Hippocampal formation (tissue), 2 donors: Measurements from ENCODE around the gene MORN4.
A peak's percentile ranks its signal among the peaks of the same experiment; 100 is the strongest.
"Not testable (repeated sequence)": the region's sequence is repeated elsewhere in the genome, so short reads cannot be mapped to it uniquely, and the experiment has no call there.

Experiments
- DNase-seq, 2 donors: peaks; one replicate each; lab custom pipeline; 2025; lab: John Stamatoyannopoulos, UW

The MORN4 gene

DNA sequence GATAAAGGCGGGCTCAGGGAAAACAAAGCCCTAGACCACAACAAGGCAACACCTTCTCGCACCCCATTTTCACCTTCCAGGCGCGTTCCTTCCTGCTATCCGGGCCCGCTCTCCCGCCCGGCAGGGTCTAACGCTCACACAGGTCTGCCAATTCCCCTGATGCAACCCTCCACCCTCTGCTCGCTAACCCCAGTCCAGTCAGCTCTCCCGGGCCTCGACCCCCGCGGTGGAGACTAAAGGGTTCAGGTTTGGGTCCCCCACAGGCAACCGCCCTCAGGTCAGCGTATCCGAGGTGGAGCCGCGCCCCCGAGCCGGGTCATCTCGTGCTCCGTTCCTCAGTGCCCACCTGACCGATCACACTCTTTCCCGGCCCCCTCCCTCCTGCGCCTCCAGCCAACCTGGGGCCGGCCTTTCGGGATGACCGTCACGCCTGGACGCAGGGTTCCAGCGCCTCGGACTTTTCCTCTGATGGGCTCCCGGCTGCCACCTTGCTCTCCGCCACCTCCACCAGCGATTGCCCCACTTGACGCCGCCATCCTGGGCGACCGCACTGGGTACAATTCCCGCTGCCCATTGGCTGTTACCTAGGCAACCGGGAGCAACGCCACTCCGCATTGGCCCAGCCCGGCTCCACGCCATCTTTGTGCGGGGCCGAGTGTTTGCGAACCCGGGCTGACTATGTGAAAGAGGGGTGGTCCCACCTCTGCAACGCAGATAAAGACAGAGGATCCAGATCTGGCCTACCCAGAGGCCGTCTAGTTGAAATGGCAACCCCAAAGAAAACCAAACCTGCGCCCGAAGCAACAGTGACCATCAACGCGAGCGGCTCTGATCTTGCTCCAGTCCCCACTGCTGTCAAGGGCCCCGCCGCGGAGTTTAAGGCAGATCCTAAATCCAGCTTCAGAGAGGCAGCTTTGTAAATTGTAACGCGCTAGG, at the start of gene MORN4:
TSS of gene MORN4 (minus strand) at position 552 of the 936 bp plus-strand sequence. CDS start 13,847 bp downstream, outside the sequence.
- DNase-seq: peak; percentile 89 to 93

DNA sequence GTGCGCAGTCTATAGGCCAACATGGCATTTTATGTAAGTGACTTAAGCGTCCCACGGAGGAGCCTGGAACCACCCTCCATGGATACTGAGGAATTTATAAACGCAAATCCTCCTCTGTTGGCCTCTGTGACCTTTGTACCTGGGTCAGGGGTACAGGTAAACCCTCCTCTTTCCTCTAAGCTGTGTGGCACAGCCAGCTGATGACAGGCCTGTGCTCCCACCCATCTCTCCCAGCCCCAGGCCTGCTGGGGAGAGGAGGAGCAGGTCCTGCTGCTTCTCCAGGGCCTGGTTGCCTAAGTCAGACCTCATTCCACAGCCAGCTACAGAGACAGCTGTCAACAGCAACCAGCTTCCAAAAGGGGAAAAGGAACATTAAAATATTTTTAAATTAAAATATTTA, 48.7 kb upstream of the MORN4 start:
- no peak for DNase-seq

DNA sequence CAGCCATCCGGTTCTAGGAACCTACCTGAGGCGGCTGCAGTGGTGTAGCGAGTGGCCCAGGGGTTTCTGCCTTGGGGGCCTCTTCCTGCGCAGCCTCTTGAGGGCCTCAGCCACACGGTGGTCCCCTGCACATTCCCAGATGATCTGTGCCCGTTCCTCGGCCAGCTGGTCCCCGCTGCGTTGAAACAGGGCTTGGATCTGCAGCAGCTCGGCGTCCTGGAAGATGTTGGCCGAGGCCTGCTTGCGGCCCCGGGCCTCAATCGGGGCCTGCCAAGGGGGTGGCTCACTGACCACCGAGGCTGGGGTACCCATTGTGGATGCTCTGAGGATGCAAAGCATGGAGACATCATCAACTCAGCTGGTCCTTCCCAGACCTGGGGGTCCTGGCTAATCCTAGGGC, 46.3 kb upstream of the MORN4 start:
- DNase-seq: no peak

DNA sequence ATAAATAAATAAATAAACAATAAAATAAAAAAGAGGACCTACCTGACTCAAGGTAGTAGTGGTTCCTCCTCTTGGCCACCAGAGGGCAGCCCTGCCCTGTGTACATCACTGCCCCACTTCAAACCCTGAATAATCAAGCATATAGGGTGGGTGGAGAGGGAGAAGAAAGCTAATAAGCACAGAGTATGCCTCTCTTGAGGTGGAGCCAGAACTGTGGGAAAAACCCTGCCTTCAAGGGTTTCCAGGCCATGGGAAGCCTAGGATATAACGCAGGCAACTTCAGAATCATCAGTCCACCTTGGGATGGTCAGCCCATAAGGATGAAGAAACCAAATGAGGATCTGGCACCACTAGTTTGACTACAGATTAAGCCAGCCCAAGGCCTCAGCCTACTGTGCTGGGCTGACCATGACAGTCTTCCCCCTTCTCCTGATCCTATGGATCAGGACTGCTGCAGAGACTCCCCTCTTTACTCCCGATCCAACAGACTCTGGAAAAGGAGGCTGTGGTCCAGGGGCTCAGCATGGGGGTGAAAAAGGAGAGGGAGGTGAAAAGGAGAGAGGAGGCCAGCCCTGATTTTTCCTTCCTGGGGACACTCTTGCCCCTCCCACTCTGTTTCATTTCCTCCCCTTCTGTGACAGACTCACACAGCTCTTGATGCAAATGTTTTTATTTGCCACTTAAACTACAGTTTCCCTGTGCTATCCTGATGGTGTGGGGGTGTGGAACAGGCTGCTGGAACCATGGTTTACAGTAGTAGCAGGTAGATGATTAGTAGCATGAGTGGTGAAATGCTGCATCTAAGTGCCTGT, 43.7 kb upstream of the MORN4 start:
- DNase-seq: peak in 1 of 2 donors; percentile 9

DNA sequence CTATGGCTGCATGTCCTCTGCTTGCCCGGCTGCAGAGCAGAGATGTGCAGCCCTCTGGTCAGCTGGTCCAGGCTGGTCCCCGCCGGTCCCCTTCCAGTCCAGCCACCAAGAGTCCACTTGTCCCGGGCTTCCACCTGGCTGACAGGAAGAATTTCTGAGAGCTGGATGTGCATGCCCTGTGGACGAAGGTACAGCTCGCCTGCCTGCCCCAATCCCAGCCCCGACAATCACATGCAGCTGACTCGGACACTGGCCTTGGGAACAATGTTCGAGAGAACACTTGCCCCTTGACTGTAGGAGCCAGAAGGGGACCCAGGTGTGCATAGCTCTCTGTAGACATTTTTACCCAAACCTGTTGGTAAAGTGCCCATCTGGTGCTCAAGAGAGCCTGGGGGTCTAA, 41.9 kb upstream of the MORN4 start:
- no peak for DNase-seq

DNA sequence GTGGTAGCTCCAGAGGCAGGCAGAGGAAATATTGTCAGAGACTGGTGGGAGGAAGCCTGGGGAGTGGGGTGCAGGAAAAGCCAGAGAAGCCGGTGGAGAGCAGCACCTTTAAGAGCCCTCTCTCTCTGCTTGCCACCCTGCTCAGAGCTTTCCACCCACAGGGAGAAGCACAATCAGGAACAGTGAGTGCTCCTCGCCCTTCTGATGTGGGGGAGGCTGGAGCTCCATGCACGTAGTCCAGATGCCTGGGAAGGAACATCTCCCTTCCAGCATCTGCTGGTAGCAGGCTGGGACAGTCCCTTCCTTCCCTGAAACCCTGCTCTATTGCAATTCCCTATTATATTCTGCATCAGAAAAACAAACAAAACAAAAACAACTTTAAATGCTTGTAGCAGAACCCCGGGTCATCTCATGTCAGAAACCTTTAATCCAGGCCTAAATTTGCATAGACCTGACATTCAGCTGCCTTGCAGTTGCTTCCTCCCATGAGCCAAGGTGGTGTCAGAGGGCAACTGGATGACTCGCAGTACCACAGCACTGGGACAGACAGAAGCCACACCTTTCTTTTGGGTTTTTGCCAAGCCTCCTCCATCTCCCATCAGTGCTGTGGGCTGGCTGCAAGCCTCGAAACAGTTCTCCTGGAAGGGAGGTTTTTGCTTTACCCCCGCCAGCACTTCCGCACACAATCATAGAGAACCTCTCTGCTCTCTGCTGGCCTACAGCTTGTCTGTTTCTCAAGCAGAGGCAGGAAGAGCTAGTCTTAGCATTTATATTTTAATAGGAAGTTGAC, 40.6 kb upstream of the MORN4 start:
- DNase-seq: peak in 1 of 2 donors; percentile 15

DNA sequence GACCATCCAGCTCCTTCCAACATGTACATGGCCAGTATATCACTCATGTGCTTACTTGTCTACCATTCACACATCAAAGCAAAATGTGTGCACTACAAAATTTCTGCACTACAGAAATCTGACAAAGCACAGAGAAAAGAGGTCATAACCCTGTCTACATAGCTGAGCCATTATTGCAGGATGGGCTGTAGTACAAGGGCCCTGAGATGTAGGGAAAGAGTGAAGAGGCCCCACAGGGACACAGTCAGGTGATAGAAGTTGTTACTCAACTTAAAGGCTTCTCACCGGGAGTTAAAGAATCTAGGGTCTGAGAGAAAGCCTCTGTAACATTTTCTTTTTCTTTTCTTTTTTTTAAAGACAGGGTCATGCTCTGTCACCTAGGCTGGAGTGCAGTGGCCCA, 36.3 kb upstream of the MORN4 start:
- no peak for DNase-seq

DNA sequence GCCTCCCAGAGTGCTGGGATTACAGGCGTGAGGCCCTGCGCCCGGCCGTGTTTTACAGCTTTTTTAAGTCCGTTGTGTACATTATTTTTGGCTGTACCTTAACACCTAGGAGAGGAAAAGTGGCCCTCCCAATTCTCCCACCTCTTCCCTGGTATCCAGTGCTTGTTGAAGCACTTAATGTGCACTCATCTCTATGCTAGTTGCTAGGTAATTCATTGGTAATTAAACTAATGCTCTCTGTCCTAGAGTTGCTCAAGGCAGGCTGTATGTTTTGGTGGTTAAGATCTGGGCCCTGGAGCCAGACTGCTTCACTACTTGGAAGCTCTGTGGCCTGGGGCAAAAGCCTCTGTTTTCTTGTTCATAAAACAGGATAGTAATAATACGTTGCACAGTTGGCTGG, 34.2 kb upstream of the MORN4 start:
- DNase-seq: no peak

DNA sequence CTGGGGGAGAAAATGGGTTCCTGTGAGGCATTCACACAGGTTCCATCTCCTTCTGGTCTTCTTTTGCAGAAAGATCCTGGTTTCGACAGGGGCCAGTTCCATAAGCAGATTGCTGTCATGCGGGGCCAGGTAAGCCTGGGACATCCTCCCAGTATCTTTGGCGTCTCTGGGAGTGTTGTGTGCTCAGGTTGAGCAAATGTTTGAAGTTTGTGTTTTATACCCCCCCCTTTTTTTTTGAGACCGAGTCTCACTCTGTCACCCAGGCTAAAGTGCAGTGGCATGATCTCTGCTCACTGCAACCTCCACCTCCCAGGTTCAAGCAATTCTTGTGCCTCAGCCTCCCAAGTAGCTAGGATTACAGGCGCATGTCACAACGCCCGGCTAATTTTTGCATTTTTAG, 33.7 kb upstream of the MORN4 start:
- DNase-seq: no peak

DNA sequence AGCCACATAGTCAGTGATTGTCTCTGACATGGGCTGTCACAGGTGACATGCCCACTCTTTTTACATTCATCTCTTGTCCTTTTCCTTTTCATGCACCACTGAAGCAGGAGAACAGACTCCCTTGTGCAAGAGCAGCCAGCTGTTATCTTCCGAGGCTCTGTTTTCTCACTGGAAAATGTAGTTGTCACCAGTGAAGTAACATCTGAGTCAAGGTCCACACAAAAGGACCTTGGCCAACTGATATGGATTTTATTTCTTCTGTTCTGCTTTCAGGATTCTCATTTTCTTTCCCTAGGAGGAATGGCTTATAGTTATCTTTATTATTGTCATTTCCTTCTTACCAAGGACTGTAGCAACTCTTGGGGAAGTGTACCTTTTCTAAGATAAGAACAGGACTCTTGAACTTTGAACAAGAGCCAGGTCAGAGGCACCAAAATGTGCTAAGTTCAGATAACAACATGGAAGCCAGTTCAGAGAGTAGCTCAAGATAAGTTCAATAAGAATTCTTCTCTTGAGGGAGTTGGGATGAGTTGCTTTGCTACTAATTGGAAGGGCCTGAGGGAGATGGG, 31.1 kb upstream of the MORN4 start:
- no peak for DNase-seq

DNA sequence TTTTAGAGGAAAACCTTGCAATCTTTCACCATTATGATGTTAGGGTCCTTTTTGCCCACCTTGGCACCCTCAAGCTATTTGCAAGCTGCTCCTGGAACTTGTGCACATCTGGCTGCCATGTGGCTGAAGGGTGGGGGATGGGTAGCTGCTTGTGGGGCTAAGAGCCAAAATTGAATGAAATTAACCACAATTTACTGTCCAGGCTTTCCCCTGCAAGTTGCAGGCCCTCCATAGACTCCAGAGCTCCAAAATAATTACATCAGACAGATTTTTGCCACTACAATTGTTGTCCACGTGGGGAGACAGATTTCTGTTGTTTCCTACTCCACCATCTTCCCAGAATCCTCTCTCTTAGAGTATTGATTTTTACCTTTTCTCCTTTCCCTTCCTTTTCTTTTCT, 26.3 kb upstream of the MORN4 start:
- DNase-seq: no peak

DNA sequence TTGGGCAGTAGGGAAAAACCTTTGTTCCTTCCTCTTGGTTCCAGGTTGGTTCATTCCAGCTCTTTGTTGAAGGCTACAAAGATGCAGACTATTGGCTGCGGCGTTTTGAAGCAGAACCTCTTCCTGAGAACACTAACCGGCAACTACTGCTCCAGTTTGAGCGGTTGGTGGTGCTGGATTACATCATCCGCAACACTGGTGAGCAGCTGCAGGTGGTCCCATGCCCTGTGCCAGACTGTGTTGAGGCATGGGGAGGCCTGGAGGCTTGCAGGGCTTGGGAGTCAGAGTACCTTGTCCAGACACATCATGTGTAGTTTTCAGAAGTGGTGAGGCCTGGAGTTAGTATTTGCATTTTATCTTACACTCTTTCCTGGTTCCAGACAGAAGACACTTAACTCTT, 23.5 kb upstream of the MORN4 start:
- no peak for DNase-seq

DNA sequence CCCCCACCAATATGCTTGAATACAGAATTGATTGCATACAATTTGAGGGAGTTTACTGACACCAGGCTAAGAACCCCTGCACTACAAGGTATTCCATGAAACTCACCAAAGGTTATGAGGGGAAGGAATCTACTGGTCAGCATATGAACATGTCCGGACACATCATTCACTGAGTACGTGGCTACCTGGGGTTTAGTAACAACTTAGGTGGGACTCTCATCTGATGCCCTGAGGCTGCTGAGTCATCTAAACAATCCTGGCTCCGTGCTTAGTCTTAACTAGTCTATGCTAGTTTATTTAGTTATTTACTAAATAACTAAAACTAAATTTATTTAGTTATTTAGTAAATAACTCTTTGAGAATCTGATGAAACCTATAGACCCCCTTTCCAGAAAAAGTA, 18.5 kb upstream of the MORN4 start:
- no peak for DNase-seq

DNA sequence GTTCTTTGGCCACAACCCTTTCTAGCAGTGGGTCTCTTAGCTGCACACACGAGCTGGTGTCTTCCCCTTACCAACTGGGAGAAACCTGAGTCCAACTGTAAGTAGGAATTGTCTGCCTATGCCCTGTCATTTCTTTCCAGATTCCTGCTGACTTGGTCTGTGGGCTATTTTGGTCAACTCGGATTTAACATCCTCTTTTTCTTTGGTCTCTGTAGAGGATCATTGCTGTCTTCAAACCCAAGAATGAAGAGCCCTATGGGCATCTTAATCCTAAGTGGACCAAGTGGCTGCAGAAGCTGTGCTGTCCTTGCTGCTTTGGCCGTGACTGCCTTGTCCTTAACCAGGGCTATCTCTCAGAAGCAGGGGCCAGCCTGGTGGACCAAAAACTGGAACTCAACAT, 17.4 kb upstream of the MORN4 start:
- no peak for DNase-seq

DNA sequence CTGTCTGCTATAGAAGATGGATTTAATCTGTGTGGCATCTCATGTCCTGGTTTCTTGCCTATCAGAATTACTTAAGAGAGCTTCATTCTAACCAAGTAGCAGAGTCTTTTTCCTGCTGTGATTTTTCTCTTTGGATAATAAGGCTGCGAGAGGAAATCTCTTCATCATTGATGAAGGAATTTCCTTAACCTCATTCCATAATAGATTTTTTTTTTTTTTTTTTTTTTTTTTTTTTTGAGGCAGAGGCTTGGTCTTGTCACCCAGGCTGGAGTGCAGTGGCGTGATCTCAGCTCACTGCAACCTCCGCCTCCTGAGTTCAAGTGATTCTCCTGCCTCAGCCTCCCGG, 16.1 kb upstream of the MORN4 start:
- DNase-seq: not testable (repeated sequence)

DNA sequence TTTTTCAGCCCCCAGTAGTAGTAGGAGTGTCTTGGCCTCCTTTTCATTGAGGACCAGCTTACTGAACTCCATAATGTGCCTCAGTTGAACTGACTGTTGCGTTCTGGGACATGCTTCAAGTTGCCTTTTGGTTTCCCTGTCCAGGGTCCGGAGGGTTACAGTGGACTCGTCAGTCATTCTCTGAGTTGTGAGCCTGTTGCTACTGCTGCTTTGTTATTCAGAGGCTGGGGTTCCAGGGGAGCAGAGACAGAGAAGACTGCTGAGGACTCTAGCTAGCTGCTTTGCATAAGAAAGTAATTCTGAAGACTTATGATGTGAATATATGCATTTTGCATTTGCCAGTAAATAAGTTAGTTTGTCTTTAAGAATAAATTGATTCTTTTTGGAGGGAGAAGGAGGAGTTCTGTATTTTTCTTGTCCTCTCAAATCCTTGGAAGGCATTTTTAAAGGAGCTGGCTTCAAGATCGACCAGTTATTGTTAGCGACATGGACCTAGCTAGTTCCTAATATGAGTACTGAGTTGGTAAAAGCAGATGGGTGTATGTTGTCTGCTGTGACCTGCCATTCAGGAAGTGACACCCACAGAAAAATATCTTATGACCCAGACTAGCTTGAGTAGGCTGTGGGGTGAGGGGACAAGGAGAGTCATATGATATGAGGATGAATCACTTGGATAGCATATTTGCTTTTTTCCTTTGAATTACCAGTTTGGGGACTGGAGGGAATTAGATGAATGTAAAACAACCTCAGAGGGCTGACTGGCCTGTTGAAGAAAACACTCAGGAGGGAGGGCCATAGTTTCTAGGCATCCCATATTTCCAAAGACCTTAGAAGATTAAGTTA, 15.5 kb upstream of the MORN4 start:
- DNase-seq: no peak

DNA sequence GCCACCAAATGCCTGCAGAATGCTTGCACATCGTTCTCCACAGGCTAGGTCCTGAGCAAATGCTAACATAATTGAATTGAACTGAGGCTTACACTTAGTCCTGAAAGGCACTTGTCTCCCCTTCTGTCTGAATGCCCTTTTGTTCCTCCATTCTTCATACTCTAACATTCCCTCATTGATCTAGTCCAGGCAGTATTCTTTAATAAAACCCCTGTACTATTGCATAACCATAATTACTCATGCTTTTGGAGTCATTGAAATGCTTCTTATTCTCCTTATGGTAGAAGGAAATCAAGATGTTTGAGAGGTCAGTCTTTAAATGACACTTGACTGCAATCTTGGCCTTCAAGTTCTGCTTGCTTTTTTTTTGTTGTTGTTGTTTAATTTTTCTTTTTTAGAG, 14.3 kb upstream of the MORN4 start:
- no peak for DNase-seq

DNA sequence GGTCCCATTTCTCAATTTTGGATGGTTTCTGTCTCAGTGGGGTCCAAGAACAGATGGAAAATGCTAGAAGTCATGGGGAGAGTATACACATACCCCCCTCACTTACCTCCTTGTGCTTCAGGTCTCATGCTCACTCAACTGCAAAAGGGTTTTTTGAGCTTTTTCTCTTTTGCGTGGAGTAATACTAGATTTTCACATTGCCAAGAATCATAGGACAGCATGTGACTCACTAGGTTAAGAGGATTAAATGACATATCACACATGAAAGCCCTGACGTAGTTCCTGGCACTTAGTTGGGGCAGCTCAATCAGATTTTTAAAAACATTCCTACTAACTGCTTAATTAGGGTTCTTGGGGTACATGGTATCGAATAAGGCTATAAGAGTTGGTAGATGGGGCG, 11.6 kb upstream of the MORN4 start:
- no peak for DNase-seq

DNA sequence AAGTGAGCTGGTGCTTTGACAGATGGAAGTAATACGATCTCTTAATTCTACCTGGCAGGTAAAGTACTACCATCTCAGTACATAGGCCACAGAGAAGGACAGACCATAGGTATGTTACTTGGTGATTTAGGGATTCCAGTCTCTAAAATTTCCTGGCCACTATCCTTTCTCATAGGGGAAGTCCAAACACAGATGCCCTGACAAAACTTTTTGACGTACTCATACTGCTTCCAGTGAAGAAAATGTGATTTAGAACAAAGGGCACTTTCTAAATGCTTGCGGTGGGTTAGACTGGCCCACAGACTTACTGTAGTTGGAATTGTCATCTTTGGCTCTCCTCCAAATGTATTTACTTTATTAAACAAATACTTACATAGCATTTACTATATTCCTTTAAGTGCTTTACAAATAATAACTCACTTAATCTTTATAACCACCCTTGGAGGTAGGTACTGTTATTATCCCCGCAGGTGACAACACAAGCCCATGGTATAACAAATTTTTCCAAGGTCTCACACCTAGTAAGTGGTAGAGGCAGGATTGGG, 10.2 kb upstream of the MORN4 start:
- DNase-seq: no peak

DNA sequence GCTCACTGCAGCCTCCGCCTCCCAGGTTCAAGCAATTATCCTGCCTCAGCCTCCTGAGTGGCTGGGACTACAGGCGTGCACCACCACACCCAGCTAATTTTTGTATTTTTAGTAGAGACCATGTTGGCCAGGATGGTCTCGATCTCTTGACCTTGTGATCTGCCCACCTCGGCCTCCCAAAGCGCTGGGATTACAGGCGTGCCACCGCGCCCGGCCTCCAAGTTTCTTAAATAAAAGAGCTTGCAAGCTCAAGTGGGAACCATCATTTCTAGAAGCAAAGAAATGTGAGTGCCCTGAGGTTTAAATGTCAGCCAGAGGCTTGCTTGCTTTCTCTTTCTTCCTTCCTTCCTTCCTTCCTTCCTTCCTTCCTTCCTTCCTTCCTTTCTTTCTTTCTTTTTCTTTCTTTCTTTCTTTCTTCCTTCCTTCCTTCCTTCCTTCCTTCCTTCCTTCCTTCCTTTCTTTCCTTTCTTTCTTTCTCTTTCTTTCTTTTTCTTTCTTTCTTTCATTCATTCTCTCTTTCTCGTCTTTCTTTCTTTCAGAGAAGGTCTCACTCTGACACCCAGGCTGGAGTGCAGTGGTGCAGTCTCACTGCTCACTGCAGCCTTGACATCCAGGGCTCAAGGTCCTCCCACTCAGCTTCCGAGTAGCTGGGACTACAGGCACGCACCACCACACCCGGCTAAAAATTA, 9.3 kb upstream of the MORN4 start:
- DNase-seq: not testable (repeated sequence)
